Left lung (tissue), 10 donors: ENCODE data around the gene CAMTA1. TPM values are rescaled to one million over a fixed set of nuclear protein-coding genes. Genes with fewer than 3 reads are reported as not detected.
"Not testable (repeated sequence)": the region's sequence is repeated elsewhere in the genome, so short reads cannot be mapped to it uniquely, and the experiment has no call there.

Experiments
- ATAC-seq: fragments of 200-7000 bp; cut with Tn5 transposase; one replicate; pipeline ENCODE4 v1.9.1; 2020; ENCODE audit warnings: moderate library complexity
- DNase-seq, 4 donors: peaks; one replicate each; pipeline ENCODE4 v3.0.0-alpha.2; 2013 to 2020
- H3K27ac ChIP-seq, 2 donors: fragments of 200-600 bp; sonication (generic) in 1 of 2; one replicate each; pipeline versions ENCODE4 v1.5.0 to v1.8.0; 2020 to 2021
- H3K27me3 ChIP-seq, 2 donors: fragments of 200-600 bp; sonication (generic) in 1 of 2; one replicate each; pipeline versions ENCODE4 v1.5.0 to v1.8.0; 2020 to 2021
- H3K36me3 ChIP-seq, 2 donors: fragments of 200-600 bp; sonication (generic) in 1 of 2; one replicate each; pipeline versions ENCODE4 v1.5.0 to v1.8.0; 2020 to 2021
- H3K4me1 ChIP-seq, 2 donors: fragments of 200-600 bp; one replicate each; pipeline ENCODE4 v1.8.0; 2021
- H3K4me3 ChIP-seq, 2 donors: fragments of 200-600 bp; sonication (generic) in 1 of 2; one replicate each; pipeline versions ENCODE4 v1.5.0 to v1.8.0; 2020 to 2021; ENCODE audit warnings: mild to moderate bottlenecking in 1 of 2
- H3K9me3 ChIP-seq, 2 donors: fragments of 200-600 bp; sonication (generic) in 1 of 2; one replicate each; pipeline versions ENCODE4 v1.5.0 to v1.8.0; 2020 to 2021
- CTCF ChIP-seq, 2 donors: fragments of 200-600 bp; sonication (generic) in 1 of 2; IDR thresholded peaks; one replicate each; pipeline versions ENCODE4 v1.5.0 to v1.8.0; 2021; ENCODE audit warnings: antibody characterized with exemption in 2 of 2
- intact Hi-C, 2 donors: fragments of 100-400 bp; cut with DNase I; formaldehyde crosslinking; loops; one replicate each; pipeline versions ENCODE4 v1.11.2 to v1.14.2; 2022
- polyA plus RNA-seq, 6 donors: library from polyadenylated mRNA; unstranded; fragments of 120-200 nt; gene quantifications; one replicate each; pipeline ENCODE4 v1.2.1, GENCODE V29; 2013; ENCODE audit not compliant: insufficient read length in 6 of 6
- total RNA-seq, 2 donors: library from RNA; stranded (reverse); fragmentation: NEBNext Ultra II Directional; extraction: Animal tissue kit (Norgen Biotek cat#: 25700); gene quantifications; one replicate each; pipeline ENCODE4 v1.2.1, GENCODE V29; 2021
- donor health status: DM: no; HTN: yes; CAD: no.
- donor health status: DM: no; HTN: no; CAD: no.

The CAMTA1 gene
- total and polyA plus RNA-seq, 8 donors, result 42.7 to 69.1 (median 49.4) TPM

- Histone ChIP-seq H3K9me3 (peaks cover 0 to 3% of the 10 kb centered on the region in 2 donors), H3K27ac (no peak overlapping the region), H3K36me3 (no peaks in the 10 kb centered on the region), H3K27me3 (no peaks in the 10 kb centered on the region), H3K4me3 (no peak overlapping the region), H3K4me1 (no peaks in the 10 kb centered on the region)
- peak in 2 of 4 donors; percentile 8 to 21 for DNase-seq
- TF ChIP-seq CTCF (IDR thresholded peaks at IDR 0.05), result no peak
- ATAC-seq, result no peak
- intact Hi-C loops, result no loop called here
These were observed 809.6 kb downstream of the CAMTA1 start for GRCh38 chr1:7594714-7595295.

DNA sequence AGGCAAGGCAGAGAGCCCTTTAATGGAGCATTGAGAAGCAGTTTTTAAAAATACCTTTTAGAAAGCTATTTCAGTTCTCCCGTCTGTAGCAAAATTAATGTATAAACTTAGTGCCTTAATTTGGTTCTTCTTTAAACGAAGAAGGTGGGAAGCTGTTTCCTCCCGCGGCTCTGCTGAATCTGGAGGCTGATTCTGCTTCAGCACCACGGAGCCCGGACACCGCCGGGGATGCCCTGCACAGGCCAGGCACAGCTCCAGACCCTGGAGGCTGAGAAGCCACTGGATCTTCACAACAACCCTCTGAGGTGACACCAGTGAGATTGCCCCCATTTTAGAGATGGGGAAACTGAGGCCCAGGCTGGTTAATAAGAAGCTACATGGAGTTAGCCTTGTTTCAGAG is 810.1 kb downstream of the CAMTA1 start:
- H3K27me3 ChIP-seq, result no peaks in the 10 kb centered on the region
- no peak overlapping the region for H3K4me3 ChIP-seq
- intact Hi-C loops, result no loop called here
- no peak overlapping the region for H3K27ac ChIP-seq
- DNase-seq (peak in 2 of 4 donors; percentile 27 to 42), ATAC-seq (no peak)
- no peak for TF ChIP-seq CTCF (IDR thresholded peaks at IDR 0.05)
- H3K36me3 ChIP-seq, result no peaks in the 10 kb centered on the region
- no peaks in the 10 kb centered on the region for H3K4me1 ChIP-seq
- peaks cover 0 to 3% of the 10 kb centered on the region in 2 donors for H3K9me3 ChIP-seq

DNA sequence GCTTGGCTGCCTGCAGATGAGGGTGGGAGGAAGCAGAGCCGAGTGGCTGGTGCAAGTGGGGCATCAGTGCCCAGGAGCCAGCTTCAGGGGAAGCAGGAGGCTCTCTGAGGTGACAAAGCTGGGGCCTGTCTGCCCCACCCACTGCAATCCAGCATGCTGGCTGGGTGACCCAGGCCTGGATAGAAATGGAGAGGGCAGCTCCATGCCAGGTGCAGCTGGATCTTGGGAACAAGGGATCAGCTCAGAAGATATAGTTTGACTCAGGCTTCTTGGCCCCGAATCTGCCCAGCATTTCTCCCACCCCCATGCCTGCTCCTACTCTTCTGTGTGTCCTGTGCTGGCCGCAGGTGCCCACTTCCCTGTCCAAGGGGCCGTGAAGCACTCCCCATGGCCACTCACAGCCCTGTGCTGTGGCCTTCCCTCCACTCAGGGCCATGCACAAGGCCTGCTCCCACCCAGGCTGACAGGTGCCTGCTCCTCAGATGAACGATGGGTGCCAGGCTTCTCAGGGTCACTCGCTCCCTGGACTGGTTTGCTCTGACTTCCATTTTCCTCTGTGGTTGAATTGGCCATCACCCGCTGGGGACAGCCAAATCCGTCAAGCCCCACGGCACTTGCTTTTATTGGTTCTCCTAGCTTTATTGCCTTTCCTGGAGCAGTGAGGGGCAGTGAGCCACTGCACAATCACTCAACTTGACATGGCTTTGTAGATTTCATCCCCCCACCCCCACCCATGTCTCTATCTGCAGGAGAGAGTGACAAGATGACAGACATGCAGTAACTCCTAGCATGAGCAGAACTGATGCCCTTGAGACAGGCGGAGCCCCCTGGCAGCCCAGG is 811.1 kb downstream of the CAMTA1 start:
- H3K4me3 ChIP-seq, result no peak overlapping the region
- TF ChIP-seq CTCF (IDR thresholded peaks at IDR 0.05), result no peak
- H3K36me3 ChIP-seq, result no peaks in the 10 kb centered on the region
- intact Hi-C loops, result no loop called here
- H3K9me3 ChIP-seq, result peaks cover 0 to 3% of the 10 kb centered on the region in 2 donors
- DNase-seq (peak in 2 of 4 donors; percentile 27 to 48), ATAC-seq (no peak)
- H3K4me1 ChIP-seq, result no peaks in the 10 kb centered on the region
- no peaks in the 10 kb centered on the region for H3K27me3 ChIP-seq
- no peak overlapping the region for H3K27ac ChIP-seq

- intact Hi-C loops, H3K4me1 ChIP-seq, DNase-seq, H3K27me3 ChIP-seq, H3K36me3 ChIP-seq, H3K27ac ChIP-seq, H3K4me3 ChIP-seq, ATAC-seq, H3K9me3 ChIP-seq: not testable (repeated sequence)
These were observed 812.8 kb downstream of the CAMTA1 start for GRCh38 chr1:7598058-7598457.

GRCh38 chr1:7604906-7605305 is 819.7 kb downstream of the CAMTA1 start:
- H3K36me3 ChIP-seq, ATAC-seq, intact Hi-C loops, H3K4me1 ChIP-seq, H3K4me3 ChIP-seq, H3K9me3 ChIP-seq, DNase-seq, H3K27me3 ChIP-seq, H3K27ac ChIP-seq: not testable (repeated sequence)

- Histone ChIP-seq H3K4me1 (no peaks in the 10 kb centered on the region), H3K9me3 (no peaks in the 10 kb centered on the region), H3K27ac (no peak overlapping the region), H3K4me3 (no peak overlapping the region), H3K27me3 (no peaks in the 10 kb centered on the region), H3K36me3 (no peaks in the 10 kb centered on the region)
- ATAC-seq (no peak), DNase-seq (no peak)
- intact Hi-C loops, result no loop called here
- no peak for TF ChIP-seq CTCF (IDR thresholded peaks at IDR 0.05)
These were observed 820.8 kb downstream of the CAMTA1 start for GRCh38 chr1:7606096-7606495.
